Measurements from ENCODE around the gene NACC2. TPM values are rescaled to one million over a fixed set of nuclear protein-coding genes. Genes with fewer than 3 reads are reported as not detected.
A peak's percentile ranks its signal among the peaks of the same experiment; 100 is the strongest.

The NACC2 gene
- polyA plus RNA-seq, 12 donors = 4.9 to 60.9 (median 9.1) TPM

GRCh38 chr9:136131629-136132511 is 36.8 kb upstream of the NACC2 start:
- DNase-seq = no peak

- no peak for DNase-seq
Measured at GRCh38 chr9:136129176-136129575, 34.1 kb upstream of the NACC2 start.

- DNase-seq = no peak
Measured at GRCh38 chr9:136128436-136128835, 33.3 kb upstream of the NACC2 start.

GRCh38 chr9:136127313-136127712 is 32.2 kb upstream of the NACC2 start:
- no peak for DNase-seq

- DNase-seq = no peak
Measured at GRCh38 chr9:136124976-136125692, 30.0 kb upstream of the NACC2 start.

GRCh38 chr9:136122425-136123383 is 27.6 kb upstream of the NACC2 start:
- peak; percentile 65 for DNase-seq

GRCh38 chr9:136121801-136122200 is 26.7 kb upstream of the NACC2 start:
- DNase-seq = no peak

GRCh38 chr9:136120438-136120844 is 25.4 kb upstream of the NACC2 start:
- DNase-seq = no peak

GRCh38 chr9:136119883-136120393 is 24.8 kb upstream of the NACC2 start:
- DNase-seq = no peak

GRCh38 chr9:136119061-136119882 is 24.2 kb upstream of the NACC2 start:
- no peak for DNase-seq

- DNase-seq = peak; percentile 98
Measured at GRCh38 chr9:136118320-136119060, 23.4 kb upstream of the NACC2 start, which contains the start of gene TMEM250. Gene TMEM250 (minus strand): TSS chr9:136118875. CDS start chr9:136116900, 1,975 bp downstream.

- DNase-seq = no peak
Measured at GRCh38 chr9:136117916-136118319, 22.8 kb upstream of the NACC2 start.

GRCh38 chr9:136117291-136117915 is 22.3 kb upstream of the NACC2 start:
- no peak for DNase-seq

GRCh38 chr9:136116360-136117098 is 21.4 kb upstream of the NACC2 start:
- no peak for DNase-seq

GRCh38 chr9:136115641-136116359 is 20.7 kb upstream of the NACC2 start:
- no peak for DNase-seq

GRCh38 chr9:136115206-136115605 is 20.1 kb upstream of the NACC2 start:
- DNase-seq = no peak

GRCh38 chr9:136114610-136115009 is 19.5 kb upstream of the NACC2 start:
- DNase-seq = no peak

GRCh38 chr9:136112541-136112940 is 17.5 kb upstream of the NACC2 start:
- DNase-seq = no peak
